Measurements from ENCODE around the gene BIRC7.

DNA sequence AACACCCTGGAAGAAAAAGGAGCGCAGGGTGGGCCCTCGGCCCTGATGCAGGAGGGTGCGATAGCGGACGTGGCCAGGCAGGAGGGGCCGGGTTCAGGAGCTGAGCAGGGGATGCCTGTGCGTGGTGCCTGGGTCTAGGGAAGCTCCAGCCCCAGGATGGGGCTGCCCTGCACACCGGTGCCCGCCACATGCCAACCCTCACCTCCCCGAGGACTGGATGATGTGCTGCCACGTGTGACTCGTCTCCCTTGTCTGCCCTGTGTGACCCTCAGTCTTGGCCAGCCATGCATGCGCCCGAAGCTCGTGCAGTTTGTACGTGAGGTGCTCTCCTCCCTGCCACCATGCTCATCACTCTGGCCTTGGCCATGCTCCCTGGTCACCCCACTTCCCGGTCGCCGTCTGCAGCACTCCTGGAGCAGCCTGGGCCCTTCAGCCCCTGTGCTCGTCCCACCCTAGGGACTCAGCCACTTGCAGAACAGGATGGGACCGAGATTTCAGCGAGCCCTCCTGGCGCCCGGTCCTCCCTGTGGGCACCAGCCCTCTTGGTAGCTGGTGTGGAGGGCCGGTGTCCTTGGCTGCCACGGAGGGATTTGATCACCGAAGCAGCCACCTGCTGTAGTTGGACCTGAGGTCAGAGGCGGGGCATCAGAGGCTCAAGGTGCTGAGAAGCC, 53.0 kb downstream of the BIRC7 start:
- TF ChIP-seq, protein P1, sequence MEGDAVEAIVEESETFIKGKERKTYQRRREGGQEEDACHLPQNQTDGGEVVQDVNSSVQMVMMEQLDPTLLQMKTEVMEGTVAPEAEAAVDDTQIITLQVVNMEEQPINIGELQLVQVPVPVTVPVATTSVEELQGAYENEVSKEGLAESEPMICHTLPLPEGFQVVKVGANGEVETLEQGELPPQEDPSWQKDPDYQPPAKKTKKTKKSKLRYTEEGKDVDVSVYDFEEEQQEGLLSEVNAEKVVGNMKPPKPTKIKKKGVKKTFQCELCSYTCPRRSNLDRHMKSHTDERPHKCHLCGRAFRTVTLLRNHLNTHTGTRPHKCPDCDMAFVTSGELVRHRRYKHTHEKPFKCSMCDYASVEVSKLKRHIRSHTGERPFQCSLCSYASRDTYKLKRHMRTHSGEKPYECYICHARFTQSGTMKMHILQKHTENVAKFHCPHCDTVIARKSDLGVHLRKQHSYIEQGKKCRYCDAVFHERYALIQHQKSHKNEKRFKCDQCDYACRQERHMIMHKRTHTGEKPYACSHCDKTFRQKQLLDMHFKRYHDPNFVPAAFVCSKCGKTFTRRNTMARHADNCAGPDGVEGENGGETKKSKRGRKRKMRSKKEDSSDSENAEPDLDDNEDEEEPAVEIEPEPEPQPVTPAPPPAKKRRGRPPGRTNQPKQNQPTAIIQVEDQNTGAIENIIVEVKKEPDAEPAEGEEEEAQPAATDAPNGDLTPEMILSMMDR (IDR thresholded peaks at IDR 0.05), result no peak
- TF ChIP-seq POLR2A (IDR thresholded peaks at IDR 0.05), result no peak
- TF ChIP-seq POLR2AphosphoS5 (IDR thresholded peaks at IDR 0.05), result no peak
- TF ChIP-seq EP300 (IDR thresholded peaks at IDR 0.05), result no peak
